ENCODE measurements around the gene DNAJC10. TPM values are rescaled to one million over a fixed set of nuclear protein-coding genes. Genes with fewer than 3 reads are reported as not detected.
"Not testable (repeated sequence)": the region's sequence is repeated elsewhere in the genome, so short reads cannot be mapped to it uniquely, and the experiment has no call there.

DNAJC10 gene
- total RNA-seq, 1 donor from 2014 or later: 50.7 TPM

GRCh38 chr2:182717816-182718215 is 1.8 kb downstream of the DNAJC10 start:
- no peak for ATAC-seq
- DNase-seq (ENCODE audit: missing footprints): no peak
- intact Hi-C loops (cut with DNase I): loop anchor here (5.0 kb wide), 1 partner anchor 51 kb away; no protein-coding TSS in a partner anchor

- DNase-seq (ENCODE audit: missing footprints): no peak
- ATAC-seq: no peak
- intact Hi-C loops (cut with DNase I): loop anchor here (5.0 kb wide), 1 partner anchor 51 kb away; no protein-coding TSS in a partner anchor
Observed at GRCh38 chr2:182718459-182718858, 2.4 kb downstream of the DNAJC10 start.

DNA sequence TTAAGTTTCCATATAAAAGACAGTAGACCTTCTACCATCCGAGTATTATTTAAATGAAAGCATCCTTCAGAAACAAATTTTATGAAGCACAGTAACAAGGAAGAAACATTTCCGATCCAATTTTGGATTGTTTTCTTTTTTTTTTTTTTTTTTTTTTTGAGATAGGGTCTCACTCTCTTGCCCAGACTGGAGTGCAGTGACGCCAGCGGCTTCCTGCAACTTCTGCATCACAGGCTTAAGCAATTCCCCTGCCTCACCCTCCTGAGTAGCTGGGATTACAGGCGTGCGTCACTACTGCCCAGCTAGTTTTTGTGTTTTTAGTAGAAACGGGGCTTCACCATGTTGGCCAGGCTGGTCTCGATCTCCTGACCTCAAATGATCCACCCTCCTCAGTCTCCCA is 3.1 kb downstream of the DNAJC10 start:
- DNase-seq (ENCODE audit: missing footprints); ATAC-seq: not testable (repeated sequence)
- intact Hi-C loops (cut with DNase I): loop anchor here (5.0 kb wide), 1 partner anchor 52 kb away; no protein-coding TSS in a partner anchor

DNA sequence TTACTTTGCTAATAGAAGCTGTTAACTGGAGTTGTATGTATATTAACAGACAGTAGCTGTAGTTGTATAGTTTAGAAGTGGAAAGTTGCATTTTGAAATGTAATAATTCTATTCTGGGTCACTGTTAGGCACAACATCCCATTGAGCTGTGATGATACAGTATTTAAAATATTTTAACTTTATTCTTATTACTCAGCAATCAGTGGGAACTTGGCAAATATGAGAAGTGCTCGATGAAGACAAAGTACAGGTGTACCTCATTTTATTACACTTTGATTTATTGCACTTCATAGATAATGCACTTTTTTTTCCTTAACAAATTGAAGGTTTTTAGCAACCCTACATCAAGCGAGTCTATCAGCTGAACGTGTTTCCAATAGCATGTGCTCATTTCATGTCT is 8.6 kb downstream of the DNAJC10 start:
- DNase-seq (ENCODE audit: missing footprints): no peak
- intact Hi-C loops (cut with DNase I): no loop called here
- no peak for ATAC-seq

DNA sequence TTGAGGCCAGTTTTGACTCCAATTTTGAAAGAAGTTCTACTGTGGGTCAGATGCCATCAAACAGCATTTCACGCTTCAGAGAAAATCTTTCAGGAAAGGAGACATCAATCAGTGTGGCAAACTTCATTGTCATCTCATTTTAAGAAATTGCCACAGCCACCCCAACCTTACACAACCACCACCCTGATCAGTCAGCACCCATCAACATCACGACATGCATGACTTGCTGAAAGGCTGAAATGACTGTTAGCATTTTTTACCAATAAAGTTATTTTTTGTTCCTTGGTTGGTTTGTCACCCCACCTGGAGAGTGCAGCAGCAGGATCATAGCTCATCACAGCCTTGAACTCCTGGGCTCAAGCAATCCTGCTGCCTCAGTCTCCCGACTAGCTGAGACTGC is 10.4 kb downstream of the DNAJC10 start:
- no peak for ATAC-seq
- DNase-seq (ENCODE audit: missing footprints): no peak
- intact Hi-C loops (cut with DNase I): no loop called here

DNA sequence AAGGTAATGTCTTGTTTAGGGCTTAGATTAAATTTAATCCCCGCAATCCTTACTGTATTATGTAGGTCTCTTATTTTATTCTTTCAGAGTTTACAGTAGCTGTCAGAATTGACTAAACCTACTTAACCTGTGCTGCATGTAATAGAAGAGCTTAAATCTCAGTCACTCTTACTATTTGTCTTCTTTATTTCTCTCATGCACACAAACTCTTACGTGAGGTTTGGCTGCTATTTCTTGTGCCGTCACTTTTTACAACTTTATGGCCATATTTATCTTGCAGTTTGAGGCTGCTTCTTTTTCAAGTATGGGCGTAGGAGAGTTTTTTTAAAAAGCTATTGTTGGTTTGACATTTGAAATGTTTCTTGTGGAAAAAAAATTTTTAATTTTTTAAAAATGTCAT is 12.0 kb downstream of the DNAJC10 start:
- ATAC-seq: no peak
- intact Hi-C loops (cut with DNase I): no loop called here
- no peak for DNase-seq (ENCODE audit: missing footprints)

DNA sequence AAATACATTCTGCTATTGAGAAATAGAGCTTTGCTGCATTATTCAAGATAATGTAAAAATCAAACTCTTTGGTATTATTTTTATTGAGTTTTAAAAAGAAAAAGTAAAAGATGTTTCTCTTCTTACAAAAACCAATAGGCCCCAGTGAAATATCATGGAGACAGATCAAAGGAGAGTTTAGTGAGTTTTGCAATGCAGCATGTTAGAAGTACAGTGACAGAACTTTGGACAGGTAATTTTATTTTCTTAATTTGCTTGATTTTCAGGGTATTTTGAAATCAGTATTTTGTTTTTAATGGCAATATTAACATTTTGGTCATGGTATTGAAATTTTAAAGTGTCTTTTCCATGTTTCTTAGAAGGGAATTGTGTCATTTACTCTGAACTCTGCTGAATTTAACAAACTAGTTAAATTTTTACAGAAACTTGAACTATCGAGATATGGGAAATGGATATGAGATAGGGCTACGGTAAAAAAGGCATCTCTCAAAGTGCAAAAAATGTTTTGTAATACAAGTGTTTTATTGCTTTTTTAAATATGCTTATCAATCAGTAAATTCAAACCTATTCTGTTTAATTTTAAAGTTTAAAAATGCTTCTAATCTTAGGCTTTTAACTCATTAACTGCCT is 13.8 kb downstream of the DNAJC10 start:
- intact Hi-C loops (cut with DNase I): no loop called here
- no peak for ATAC-seq

DNA sequence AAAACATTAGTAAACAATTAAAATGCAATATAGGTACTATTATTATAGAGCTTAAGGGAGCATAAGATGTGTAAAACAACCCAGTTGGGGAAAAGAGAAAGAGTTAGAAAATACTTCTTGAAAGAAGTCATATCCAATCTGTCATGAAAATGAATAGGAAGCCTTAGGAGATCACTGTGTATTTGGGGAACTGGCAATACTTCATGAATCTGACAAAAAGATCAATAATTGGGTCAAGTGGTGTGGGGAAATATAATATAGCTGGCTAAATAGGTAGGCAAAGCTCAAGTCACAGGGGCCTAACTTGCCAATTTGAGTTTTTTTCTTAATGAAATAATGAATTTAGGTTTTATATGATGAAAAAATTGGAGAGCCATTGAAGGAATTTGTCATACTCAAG is 14.4 kb downstream of the DNAJC10 start:
- intact Hi-C loops (cut with DNase I): no loop called here
- no peak for DNase-seq (ENCODE audit: missing footprints)
- no peak for ATAC-seq

More for the DNA sequence above, 13.8 kb downstream of the DNAJC10 start:
- no peak for DNase-seq (ENCODE audit: missing footprints)

DNA sequence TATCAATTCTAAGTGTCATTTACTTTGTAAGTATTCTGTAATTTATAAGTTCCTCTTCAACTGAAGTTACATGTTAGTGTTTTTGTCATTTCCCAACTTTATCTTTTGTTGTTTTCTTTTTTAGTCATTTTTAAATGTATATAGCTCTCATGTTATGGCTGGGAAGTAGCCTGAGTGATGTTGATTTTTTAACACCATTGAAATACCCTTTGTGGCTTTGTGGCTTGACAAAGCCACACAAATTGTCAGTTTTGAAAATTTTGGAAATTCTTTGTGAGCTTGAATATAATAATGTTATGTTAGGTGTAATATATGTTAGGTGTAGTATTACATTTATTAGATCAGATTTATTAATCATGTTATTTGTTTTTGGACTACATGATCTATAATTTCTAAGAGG is 16.7 kb downstream of the DNAJC10 start:
- ATAC-seq: no peak
- DNase-seq (ENCODE audit: missing footprints): no peak
- intact Hi-C loops (cut with DNase I): no loop called here

DNA sequence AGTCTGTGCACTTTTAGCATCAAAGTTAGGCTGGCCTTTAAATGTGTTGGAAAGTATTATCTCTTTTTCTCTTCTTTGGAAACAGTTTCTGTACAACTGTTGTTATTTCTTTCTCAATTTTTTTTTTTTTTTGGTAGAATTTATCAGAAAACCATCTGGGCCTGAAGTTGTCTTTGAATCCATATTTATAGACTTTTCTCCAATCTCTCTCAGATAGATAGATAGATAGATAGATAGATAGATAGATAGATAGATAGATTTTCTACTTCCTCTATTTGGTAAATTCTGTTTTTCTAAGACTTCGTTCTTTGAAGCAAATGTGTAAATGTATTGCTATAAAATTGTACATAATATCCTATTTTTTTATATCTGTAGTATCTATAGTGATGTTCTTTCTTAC is 17.5 kb downstream of the DNAJC10 start:
- ATAC-seq (no peak), DNase-seq (ENCODE audit: missing footprints) (no peak)
- intact Hi-C loops (cut with DNase I): no loop called here

GRCh38 chr2:182736856-182737255 is 20.8 kb downstream of the DNAJC10 start:
- DNase-seq (ENCODE audit: missing footprints); intact Hi-C loops (cut with DNase I); ATAC-seq: not testable (repeated sequence)

DNA sequence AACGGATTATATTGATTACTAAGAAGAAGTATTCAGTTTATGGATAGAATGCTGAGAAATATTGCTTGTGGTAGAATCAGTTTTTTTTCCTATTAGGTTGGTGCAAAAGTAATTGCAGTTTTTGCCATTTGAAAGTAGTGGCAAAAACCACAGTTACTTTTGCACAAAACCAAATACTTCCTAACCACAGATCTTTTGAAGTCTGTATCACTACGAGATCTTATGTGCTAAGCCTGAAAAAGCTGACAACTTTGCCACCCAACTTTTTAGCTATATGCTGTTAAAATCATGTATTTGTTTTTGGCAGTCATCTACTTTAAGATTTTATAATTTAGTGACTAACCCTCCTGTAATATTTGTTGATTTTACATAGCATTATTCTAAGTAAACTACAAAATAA is 24.6 kb downstream of the DNAJC10 start:
- DNase-seq (ENCODE audit: missing footprints) (no peak), ATAC-seq (no peak)
- intact Hi-C loops (cut with DNase I): no loop called here

DNA sequence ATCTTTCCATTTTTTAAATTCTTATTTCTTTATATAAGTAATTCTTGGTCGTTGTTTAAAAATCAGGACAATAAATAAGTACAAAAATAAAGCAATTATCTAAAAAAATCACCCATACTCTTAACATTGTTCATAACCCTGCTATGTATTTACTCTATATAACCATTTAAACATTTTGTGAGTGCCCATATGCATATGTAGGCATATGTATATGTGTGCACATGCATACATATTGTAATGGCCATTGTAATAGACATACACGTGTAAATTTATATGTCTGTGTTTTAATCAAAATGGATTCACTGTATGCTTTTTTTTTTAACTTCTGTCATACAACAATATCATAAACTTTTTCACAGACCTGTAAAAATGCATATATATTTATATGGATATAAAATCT is 25.6 kb downstream of the DNAJC10 start:
- no peak for ATAC-seq
- intact Hi-C loops (cut with DNase I): no loop called here
- DNase-seq (ENCODE audit: missing footprints): no peak

DNA sequence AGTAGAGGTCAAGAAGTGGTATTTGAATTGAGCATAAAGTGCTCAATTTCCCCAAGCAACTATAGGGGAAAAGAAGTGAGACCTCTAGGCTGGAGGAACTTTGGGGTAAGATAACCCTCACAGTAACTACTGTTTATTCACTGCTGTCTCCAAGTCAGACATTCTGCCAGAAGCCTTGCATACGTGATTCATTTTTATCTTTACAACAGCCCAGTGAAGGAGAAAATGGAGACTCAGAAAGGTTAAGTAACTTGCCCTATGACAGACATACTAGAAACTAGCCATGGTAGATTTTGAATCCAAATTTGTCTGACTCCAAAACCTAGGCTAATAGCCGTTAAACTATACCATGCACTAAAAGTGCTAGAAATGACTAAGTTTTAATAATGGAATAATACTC is 28.4 kb downstream of the DNAJC10 start:
- intact Hi-C loops (cut with DNase I): no loop called here
- DNase-seq (ENCODE audit: missing footprints): no peak
- no peak for ATAC-seq

- intact Hi-C loops (cut with DNase I): no loop called here
- ATAC-seq: no peak
- no peak for DNase-seq (ENCODE audit: missing footprints)
Observed at GRCh38 chr2:182745061-182745460, 29.0 kb downstream of the DNAJC10 start.

DNA sequence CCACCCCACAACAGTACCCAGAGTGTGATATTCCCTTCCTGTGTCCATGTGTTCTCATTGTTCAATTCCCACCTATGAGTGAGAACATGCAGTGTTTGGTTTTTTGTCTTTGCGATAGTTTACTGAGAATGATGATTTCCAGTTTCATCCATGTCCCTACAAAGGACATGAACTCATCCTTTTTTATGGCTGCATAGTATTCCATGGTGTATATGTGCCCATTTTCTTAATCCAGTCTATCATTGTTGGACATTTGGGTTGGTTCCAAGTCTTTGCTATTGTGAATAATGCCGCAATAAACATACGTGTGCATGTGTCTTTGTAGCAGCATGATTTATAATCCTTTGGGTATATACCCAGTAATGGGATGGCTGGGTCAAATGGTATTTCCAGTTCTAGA is 29.8 kb downstream of the DNAJC10 start:
- DNase-seq (ENCODE audit: missing footprints); intact Hi-C loops (cut with DNase I); ATAC-seq: not testable (repeated sequence)

DNA sequence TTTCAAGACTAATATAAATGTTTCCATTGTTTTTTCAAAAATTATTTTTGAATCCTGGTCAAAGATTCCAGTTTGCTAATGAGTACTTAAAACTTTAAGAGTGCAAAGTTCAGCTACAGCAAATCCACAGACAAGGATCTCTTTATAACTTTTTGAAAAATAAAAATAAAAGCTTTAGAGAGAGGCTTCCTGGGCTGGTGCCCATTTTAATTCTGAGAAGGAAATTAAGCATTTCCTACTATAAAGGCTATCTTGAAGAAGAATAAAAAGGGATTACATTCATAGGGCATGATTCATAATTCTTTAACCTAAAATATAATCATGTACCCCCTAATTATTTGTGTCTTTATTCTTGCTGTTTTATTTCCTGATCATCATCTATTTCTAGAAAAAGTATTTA is 38.2 kb downstream of the DNAJC10 start:
- DNase-seq (ENCODE audit: missing footprints): no peak
- intact Hi-C loops (cut with DNase I): no loop called here
- no peak for ATAC-seq

DNA sequence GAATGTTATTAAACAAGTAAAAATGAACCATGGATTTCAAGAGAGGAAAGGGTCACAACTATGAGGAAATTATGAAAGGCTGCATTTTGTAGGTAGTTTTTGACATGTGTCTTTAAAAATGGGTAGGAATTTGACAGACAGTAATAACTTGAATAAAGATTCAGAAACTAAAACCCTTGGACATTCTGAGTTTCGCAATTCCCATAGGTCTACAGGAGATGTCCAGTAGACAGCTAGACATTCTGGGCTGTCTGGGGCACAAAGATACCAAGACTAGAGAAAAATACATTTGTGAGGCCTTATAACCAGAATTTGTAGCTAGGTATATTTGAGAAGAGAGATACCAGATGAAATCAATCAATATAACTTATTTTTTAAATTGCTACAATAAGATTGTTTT is 42.3 kb downstream of the DNAJC10 start:
- ATAC-seq (no peak), DNase-seq (ENCODE audit: missing footprints) (no peak)
- intact Hi-C loops (cut with DNase I): no loop called here

GRCh38 chr2:182761903-182762302 is 45.8 kb downstream of the DNAJC10 start:
- intact Hi-C loops (cut with DNase I): loop anchor here (1.0 kb wide), 1 partner anchor 218 kb away; no protein-coding TSS in a partner anchor
- peak; percentile 76 for ATAC-seq
- DNase-seq (ENCODE audit: missing footprints): no peak

- no peak for DNase-seq (ENCODE audit: missing footprints)
- intact Hi-C loops (cut with DNase I): no loop called here
- ATAC-seq: peak; percentile 36
Observed at GRCh38 chr2:182763311-182763912, 47.4 kb downstream of the DNAJC10 start.

GRCh38 chr2:182766626-182767025 is 50.6 kb downstream of the DNAJC10 start:
- ATAC-seq (no peak), DNase-seq (ENCODE audit: missing footprints) (no peak)
- intact Hi-C loops (cut with DNase I): no loop called here

Data from Right ventricle myocardium inferior (tissue), 1 donor.